ENCODE results near the gene SFTA2.

Gene SFTA2

DNA sequence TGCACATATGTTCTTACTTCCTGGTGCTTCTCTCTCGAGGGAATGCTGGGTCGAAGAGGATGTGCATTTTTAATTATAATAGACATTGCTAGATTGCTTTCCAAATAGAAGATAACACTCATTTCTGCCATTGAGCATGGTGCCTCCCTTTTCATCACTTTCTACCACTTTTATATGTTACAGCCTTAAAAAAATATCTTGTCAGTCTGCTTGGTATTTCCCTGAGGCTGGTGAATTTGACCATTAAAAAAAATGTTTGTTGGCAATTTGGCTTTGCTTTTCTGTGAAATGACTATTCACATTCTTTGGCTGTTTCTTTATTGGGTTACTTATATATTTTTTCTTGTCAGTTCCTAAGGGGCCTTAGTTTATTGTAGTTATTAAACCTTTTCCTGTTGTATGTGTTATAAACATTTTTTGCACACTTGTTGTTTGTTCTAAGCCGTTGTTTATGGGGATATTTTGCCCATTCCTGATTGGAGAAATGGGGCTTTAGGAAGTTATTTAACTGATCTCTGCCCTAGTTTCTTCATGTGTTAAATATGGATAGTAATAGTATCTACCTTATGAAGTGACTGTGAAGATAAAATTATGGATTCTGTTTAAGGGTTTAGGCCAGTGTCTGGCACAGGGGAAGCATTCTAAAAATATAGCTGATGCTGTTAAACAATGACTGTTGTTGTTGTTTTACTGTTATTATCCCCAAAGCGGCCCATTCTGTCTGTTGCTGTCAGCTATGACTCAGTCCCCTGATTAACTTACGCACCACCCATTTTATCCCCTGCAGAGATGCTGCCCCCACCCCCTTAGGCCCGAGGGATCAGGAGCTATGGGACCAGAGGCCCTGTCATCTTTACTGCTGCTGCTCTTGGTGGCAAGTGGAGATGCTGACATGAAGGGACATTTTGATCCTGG lies 43.8 kb downstream of the SFTA2 start:
- H3K4me1 ChIP-seq (ENCODE audit: control insufficient read depth, insufficient read depth, low read length), result peaks cover 35% of the 10 kb centered on the region
- ChIA-PET CTCF (interaction anchor here (0.7 to 2.6 kb wide), 10 partner anchors 9 to 1092 kb away, joined by 3 to 8 read pairs (median 4); partner anchors contain the start of gene VARS2), POLR2A (interaction anchor here (0.5 to 1.1 kb wide), 6 partner anchors 11 to 206 kb away, joined by 3 to 4 read pairs (median 3); partner anchors contain the start of genes FLOT1 and GTF2H4)
- H3K4me3 ChIP-seq (ENCODE audit: low read depth, low read length), result no peak overlapping the region
- peaks cover 0 to 46% of the 10 kb centered on the region in 2 experiments; a peak in 1 of 3 replicates for H3K36me3 ChIP-seq (ENCODE audit: control insufficient read depth in 2 of 2, insufficient read depth in 1 of 2, low read length in 2 of 2)
- no peaks in the 10 kb centered on the region for H3K9me3 ChIP-seq (ENCODE audit: control insufficient read depth, insufficient read depth, low read depth, low read length)
- TF ChIP-seq ZNF10 (tag by site-specific recombination; IDR thresholded peaks at IDR 0.05) (peak; percentile 62; the same call in 1 of the 2 replicates), ZNF629 (tag by site-specific recombination; IDR thresholded peaks at IDR 0.05) (peak; percentile 43; the same call in 1 of the 2 replicates), GLIS1 (tag by site-specific recombination; IDR thresholded peaks at IDR 0.05) (peak; percentile 89), ZNF211 (tag by site-specific recombination; IDR thresholded peaks at IDR 0.05; ENCODE audit: low read depth) (no peak), ZIC2 (tag by site-specific recombination; IDR thresholded peaks at IDR 0.05) (peak; percentile 31; the same call in 1 of the 2 replicates), ZNF350 (tag by site-specific recombination; IDR thresholded peaks at IDR 0.05) (no peak), SCRT2 (tag by site-specific recombination; IDR thresholded peaks at IDR 0.05) (0 out of 2 replicates have a peak, but pooled peaks have one; percentile 51), ZSCAN30 (tag by site-specific recombination; IDR thresholded peaks at IDR 0.05) (no peak), SP7 (tag by site-specific recombination; IDR thresholded peaks at IDR 0.05) (peak; percentile 43; the same call in 1 of the 2 replicates), ZEB2 (tag by site-specific recombination; IDR thresholded peaks at IDR 0.05) (0 out of 2 replicates have a peak, but pooled peaks have one; percentile 36), SP2 (tag by site-specific recombination; IDR thresholded peaks at IDR 0.05) (0 out of 2 replicates have a peak, but pooled peaks have one; percentile 8), GLIS2 (tag by site-specific recombination; IDR thresholded peaks at IDR 0.05) (peak; percentile 40; the same call in 1 of the 2 replicates)
- TF ChIP-seq, protein P1, sequence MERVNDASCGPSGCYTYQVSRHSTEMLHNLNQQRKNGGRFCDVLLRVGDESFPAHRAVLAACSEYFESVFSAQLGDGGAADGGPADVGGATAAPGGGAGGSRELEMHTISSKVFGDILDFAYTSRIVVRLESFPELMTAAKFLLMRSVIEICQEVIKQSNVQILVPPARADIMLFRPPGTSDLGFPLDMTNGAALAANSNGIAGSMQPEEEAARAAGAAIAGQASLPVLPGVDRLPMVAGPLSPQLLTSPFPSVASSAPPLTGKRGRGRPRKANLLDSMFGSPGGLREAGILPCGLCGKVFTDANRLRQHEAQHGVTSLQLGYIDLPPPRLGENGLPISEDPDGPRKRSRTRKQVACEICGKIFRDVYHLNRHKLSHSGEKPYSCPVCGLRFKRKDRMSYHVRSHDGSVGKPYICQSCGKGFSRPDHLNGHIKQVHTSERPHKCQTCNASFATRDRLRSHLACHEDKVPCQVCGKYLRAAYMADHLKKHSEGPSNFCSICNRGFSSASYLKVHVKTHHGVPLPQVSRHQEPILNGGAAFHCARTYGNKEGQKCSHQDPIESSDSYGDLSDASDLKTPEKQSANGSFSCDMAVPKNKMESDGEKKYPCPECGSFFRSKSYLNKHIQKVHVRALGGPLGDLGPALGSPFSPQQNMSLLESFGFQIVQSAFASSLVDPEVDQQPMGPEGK (tag by site-specific recombination; IDR thresholded peaks at IDR 0.05), result peak; percentile 57; the same call in 1 of the 2 replicates
- no peak overlapping the region for H3K27ac ChIP-seq (ENCODE audit: extremely low read depth, low read depth, low read length)

DNA sequence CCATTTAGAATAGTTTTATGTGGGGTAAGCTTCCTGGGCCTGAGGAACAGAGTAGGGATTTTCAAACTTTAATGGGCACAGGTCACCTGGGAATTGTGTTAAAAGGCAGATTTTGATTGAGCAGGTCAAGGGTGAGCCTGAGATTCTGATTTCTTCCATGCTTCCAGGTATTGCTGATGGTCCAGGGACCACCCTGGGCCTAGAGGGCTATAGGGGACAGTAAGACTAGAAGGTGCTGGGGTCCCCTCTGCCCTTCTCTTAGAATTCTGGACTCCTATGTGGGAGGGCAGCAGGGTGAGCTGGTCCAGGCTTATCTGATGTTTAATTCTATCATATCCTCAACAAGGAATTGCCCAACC lies 45.1 kb downstream of the SFTA2 start:
- peaks cover 0 to 33% of the 10 kb centered on the region in 2 experiments; a peak in 1 of 3 replicates for H3K36me3 ChIP-seq (ENCODE audit: control insufficient read depth in 2 of 2, insufficient read depth in 1 of 2, low read length in 2 of 2)
- TF ChIP-seq, protein P2, sequence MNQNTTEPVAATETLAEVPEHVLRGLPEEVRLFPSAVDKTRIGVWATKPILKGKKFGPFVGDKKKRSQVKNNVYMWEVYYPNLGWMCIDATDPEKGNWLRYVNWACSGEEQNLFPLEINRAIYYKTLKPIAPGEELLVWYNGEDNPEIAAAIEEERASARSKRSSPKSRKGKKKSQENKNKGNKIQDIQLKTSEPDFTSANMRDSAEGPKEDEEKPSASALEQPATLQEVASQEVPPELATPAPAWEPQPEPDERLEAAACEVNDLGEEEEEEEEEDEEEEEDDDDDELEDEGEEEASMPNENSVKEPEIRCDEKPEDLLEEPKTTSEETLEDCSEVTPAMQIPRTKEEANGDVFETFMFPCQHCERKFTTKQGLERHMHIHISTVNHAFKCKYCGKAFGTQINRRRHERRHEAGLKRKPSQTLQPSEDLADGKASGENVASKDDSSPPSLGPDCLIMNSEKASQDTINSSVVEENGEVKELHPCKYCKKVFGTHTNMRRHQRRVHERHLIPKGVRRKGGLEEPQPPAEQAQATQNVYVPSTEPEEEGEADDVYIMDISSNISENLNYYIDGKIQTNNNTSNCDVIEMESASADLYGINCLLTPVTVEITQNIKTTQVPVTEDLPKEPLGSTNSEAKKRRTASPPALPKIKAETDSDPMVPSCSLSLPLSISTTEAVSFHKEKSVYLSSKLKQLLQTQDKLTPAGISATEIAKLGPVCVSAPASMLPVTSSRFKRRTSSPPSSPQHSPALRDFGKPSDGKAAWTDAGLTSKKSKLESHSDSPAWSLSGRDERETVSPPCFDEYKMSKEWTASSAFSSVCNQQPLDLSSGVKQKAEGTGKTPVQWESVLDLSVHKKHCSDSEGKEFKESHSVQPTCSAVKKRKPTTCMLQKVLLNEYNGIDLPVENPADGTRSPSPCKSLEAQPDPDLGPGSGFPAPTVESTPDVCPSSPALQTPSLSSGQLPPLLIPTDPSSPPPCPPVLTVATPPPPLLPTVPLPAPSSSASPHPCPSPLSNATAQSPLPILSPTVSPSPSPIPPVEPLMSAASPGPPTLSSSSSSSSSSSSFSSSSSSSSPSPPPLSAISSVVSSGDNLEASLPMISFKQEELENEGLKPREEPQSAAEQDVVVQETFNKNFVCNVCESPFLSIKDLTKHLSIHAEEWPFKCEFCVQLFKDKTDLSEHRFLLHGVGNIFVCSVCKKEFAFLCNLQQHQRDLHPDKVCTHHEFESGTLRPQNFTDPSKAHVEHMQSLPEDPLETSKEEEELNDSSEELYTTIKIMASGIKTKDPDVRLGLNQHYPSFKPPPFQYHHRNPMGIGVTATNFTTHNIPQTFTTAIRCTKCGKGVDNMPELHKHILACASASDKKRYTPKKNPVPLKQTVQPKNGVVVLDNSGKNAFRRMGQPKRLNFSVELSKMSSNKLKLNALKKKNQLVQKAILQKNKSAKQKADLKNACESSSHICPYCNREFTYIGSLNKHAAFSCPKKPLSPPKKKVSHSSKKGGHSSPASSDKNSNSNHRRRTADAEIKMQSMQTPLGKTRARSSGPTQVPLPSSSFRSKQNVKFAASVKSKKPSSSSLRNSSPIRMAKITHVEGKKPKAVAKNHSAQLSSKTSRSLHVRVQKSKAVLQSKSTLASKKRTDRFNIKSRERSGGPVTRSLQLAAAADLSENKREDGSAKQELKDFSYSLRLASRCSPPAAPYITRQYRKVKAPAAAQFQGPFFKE (tag by site-specific recombination; IDR thresholded peaks at IDR 0.05; ENCODE audit: borderline replicate concordance), result no peak
- TF ChIP-seq MEIS1 (CRISPR knock-in tag; IDR thresholded peaks at IDR 0.05; ENCODE audit: borderline replicate concordance) (no peak), BCL11A (tag by site-specific recombination; IDR thresholded peaks at IDR 0.05; ENCODE audit: low read depth) (no peak), GLIS2 (tag by site-specific recombination; IDR thresholded peaks at IDR 0.05) (no peak)
- peak overlapping the region; percentile 69; the same call in 1 of the 2 replicates for H3K27ac ChIP-seq (ENCODE audit: extremely low read depth, low read depth, low read length)
- no peak overlapping the region for H3K4me3 ChIP-seq (ENCODE audit: low read depth, low read length)
- peaks cover 35% of the 10 kb centered on the region for H3K4me1 ChIP-seq (ENCODE audit: control insufficient read depth, insufficient read depth, low read length)
- H3K9me3 ChIP-seq (ENCODE audit: control insufficient read depth, insufficient read depth, low read depth, low read length), result no peaks in the 10 kb centered on the region
- ChIA-PET POLR2A (interaction anchor here (0.6 to 2.0 kb wide), 3 partner anchors 19 to 156 kb away, joined by 3 to 8 read pairs (median 5); partner anchors contain the start of gene GTF2H4), CTCF (interaction anchor here (0.7 to 14.8 kb wide), 7 partner anchors 10 to 345 kb away, joined by 3 to 332 read pairs (median 3); partner anchors contain the start of gene VARS2)

All from HEK293 (cell line).